Astrocyte (in vitro differentiated cells and primary cell): ENCODE data around the gene COBL. TPM values are rescaled to one million over a fixed set of nuclear protein-coding genes. Genes with fewer than 3 reads are reported as not detected.
A peak's percentile ranks its signal among the peaks of the same experiment; 100 is the strongest.

ENCODE experiments used
- DNase-seq: peaks from one replicate; pipeline ENCODE4 v3.0.0-alpha.2; 2010; ENCODE audit warnings: low read depth
- FAIRE-seq: peaks from 2 replicates; lab custom pipeline; 2011; peaks lifted over from hg19 to GRCh38; lab: Jason Lieb, UNC
- H2AFZ ChIP-seq: 2 replicates; pipeline ENCODE4 v1.6.0; 2012; ENCODE audit warnings: low read depth, low read length, inconsistent platforms
- H3K27ac ChIP-seq: 2 replicates; pipeline ENCODE4 v1.5.1; 2011; ENCODE audit warnings: low read depth, low read length, inconsistent platforms
- H3K27me3 ChIP-seq: 2 replicates; pipeline ENCODE4 v1.6.0; 2011; ENCODE audit warnings: low read length, inconsistent platforms; ENCODE audit not compliant: insufficient read depth
- H3K36me3 ChIP-seq: 2 replicates; pipeline ENCODE4 v1.5.1; 2011; ENCODE audit warnings: low read length, inconsistent platforms; ENCODE audit not compliant: insufficient read depth
- H3K4me1 ChIP-seq: 2 replicates; pipeline ENCODE4 v1.5.1; 2011; ENCODE audit warnings: low read length, inconsistent platforms; ENCODE audit not compliant: insufficient read depth
- H3K4me2 ChIP-seq: 2 replicates; pipeline ENCODE4 v1.6.0; 2012; ENCODE audit warnings: low read length, inconsistent platforms
- H3K4me3 ChIP-seq: 2 replicates; pipeline ENCODE4 v1.5.1; 2011; ENCODE audit warnings: low read depth, mild to moderate bottlenecking, low read length, inconsistent platforms; ENCODE audit not compliant: insufficient read depth
- H3K79me2 ChIP-seq: 2 replicates; pipeline ENCODE4 v1.6.0; 2012; ENCODE audit warnings: mild to moderate bottlenecking, low read length, inconsistent platforms; ENCODE audit not compliant: insufficient read depth
- H3K9ac ChIP-seq: 2 replicates; pipeline ENCODE4 v1.6.0; 2012; ENCODE audit warnings: mild to moderate bottlenecking, low read length, inconsistent platforms
- H3K9me3 ChIP-seq: 2 replicates; pipeline ENCODE4 v1.5.1; 2012; ENCODE audit warnings: low read depth, mild to moderate bottlenecking, low read length, inconsistent platforms; ENCODE audit not compliant: insufficient read depth
- H4K20me1 ChIP-seq: 2 replicates; pipeline ENCODE4 v1.6.0; 2012; ENCODE audit warnings: low read length, inconsistent platforms; ENCODE audit not compliant: insufficient read depth
- H3K27ac Mint-ChIP-seq: one replicate; pipeline ENCODE4 v1.8.0; 2021; ENCODE audit warnings: mild to moderate bottlenecking, mixed read lengths; ENCODE audit not compliant: unreplicated experiment
- H3K27me3 Mint-ChIP-seq: one replicate; pipeline ENCODE4 v1.8.0; 2021; ENCODE audit warnings: low read depth, mixed read lengths; ENCODE audit not compliant: unreplicated experiment
- H3K36me3 Mint-ChIP-seq: one replicate; pipeline ENCODE4 v1.8.0; 2021; ENCODE audit warnings: low read depth, mixed read lengths; ENCODE audit not compliant: unreplicated experiment
- H3K4me1 Mint-ChIP-seq: one replicate; pipeline ENCODE4 v1.8.0; 2021; ENCODE audit warnings: low read depth, mixed read lengths; ENCODE audit not compliant: unreplicated experiment
- H3K4me3 Mint-ChIP-seq: one replicate; pipeline ENCODE4 v1.8.0; 2021; ENCODE audit warnings: mild to moderate bottlenecking, moderate library complexity, mixed read lengths; ENCODE audit not compliant: unreplicated experiment
- H3K9me3 Mint-ChIP-seq: one replicate; pipeline ENCODE4 v1.8.0; 2021; ENCODE audit warnings: mild to moderate bottlenecking, mixed read lengths; ENCODE audit not compliant: unreplicated experiment
- CTCF ChIP-seq: IDR thresholded peaks from 2 replicates; pipeline ENCODE4 v1.5.1; 2011; ENCODE audit warnings: low read depth, mild to moderate bottlenecking, inconsistent platforms, low read length, moderate library complexity; ENCODE audit not compliant: insufficient read depth
- EZH2 ChIP-seq: IDR thresholded peaks from 2 replicates; pipeline ENCODE4 v1.6.1; 2012; ENCODE audit warnings: mild to moderate bottlenecking, low read length, inconsistent platforms; ENCODE audit not compliant: insufficient read depth
- total RNA-seq: library from RNA; stranded (reverse); gene quantifications from 2 replicates; pipeline ENCODE4 v1.2.1, GENCODE V29; 2021

Gene COBL
- total RNA-seq, 1 donor from 2014 or later, result 6.4 TPM

GRCh38 chr7:51067757-51068156 is 248.9 kb downstream of the COBL start:
- Mint-ChIP-seq H3K4me1 (peaks cover 7% of the 10 kb centered on the region), H3K27ac (no peak overlapping the region), H3K9me3 (peaks cover 6% of the 10 kb centered on the region), H3K36me3 (no peaks in the 10 kb centered on the region), H3K4me3 (no peak overlapping the region), H3K27me3 (peaks cover 4% of the 10 kb centered on the region)
- FAIRE-seq (no peak), DNase-seq (peak; percentile 52)
- H3K4me3 ChIP-seq, result no peak overlapping the region
- no peak for TF ChIP-seq EZH2
- peak; percentile 88 for TF ChIP-seq CTCF
- H4K20me1 ChIP-seq, result no peaks in the 10 kb centered on the region
- H2AFZ ChIP-seq, result peak overlapping the region; percentile 54
- no peaks in the 10 kb centered on the region for H3K79me2 ChIP-seq
- H3K4me1 ChIP-seq, result peaks cover 4% of the 10 kb centered on the region
- no peaks in the 10 kb centered on the region for H3K36me3 ChIP-seq
- H3K9me3 ChIP-seq, result peaks cover 3% of the 10 kb centered on the region
- H3K9ac ChIP-seq, result no peak overlapping the region
- no peaks in the 10 kb centered on the region for H3K27me3 ChIP-seq
- peak overlapping the region; percentile 46 for H3K4me2 ChIP-seq
- no peak overlapping the region for H3K27ac ChIP-seq

- Mint-ChIP-seq H3K4me3 (no peak overlapping the region), H3K27ac (no peak overlapping the region), H3K36me3 (no peaks in the 10 kb centered on the region), H3K9me3 (peaks cover 6% of the 10 kb centered on the region), H3K27me3 (peaks cover 4% of the 10 kb centered on the region), H3K4me1 (peaks cover 5% of the 10 kb centered on the region)
- TF ChIP-seq EZH2, result no peak
- TF ChIP-seq CTCF, result no peak
- Histone ChIP-seq H3K36me3 (no peaks in the 10 kb centered on the region), H3K4me2 (no peak overlapping the region), H2AFZ (no peak overlapping the region), H3K4me3 (no peak overlapping the region), H3K9me3 (peaks cover 3% of the 10 kb centered on the region), H3K27ac (no peak overlapping the region), H3K9ac (no peak overlapping the region), H4K20me1 (no peaks in the 10 kb centered on the region), H3K4me1 (peaks cover 4% of the 10 kb centered on the region), H3K79me2 (no peaks in the 10 kb centered on the region), H3K27me3 (no peaks in the 10 kb centered on the region)
- no peak for FAIRE-seq
- no peak for DNase-seq
Observed at GRCh38 chr7:51067258-51067657, 249.4 kb downstream of the COBL start.

GRCh38 chr7:51066405-51066882 is 250.2 kb downstream of the COBL start:
- peaks cover 4% of the 10 kb centered on the region for H3K4me1 ChIP-seq
- no peaks in the 10 kb centered on the region for H3K79me2 ChIP-seq
- H3K4me3 Mint-ChIP-seq, result no peak overlapping the region
- H3K4me1 Mint-ChIP-seq, result peaks cover 4% of the 10 kb centered on the region
- TF ChIP-seq CTCF (no peak), EZH2 (no peak)
- H2AFZ ChIP-seq, result no peak overlapping the region
- DNase-seq (no peak), FAIRE-seq (no peak)
- H3K36me3 ChIP-seq, result no peaks in the 10 kb centered on the region
- peaks cover 4% of the 10 kb centered on the region for H3K27me3 Mint-ChIP-seq
- no peaks in the 10 kb centered on the region for H4K20me1 ChIP-seq
- H3K27ac ChIP-seq, result no peak overlapping the region
- no peak overlapping the region for H3K4me2 ChIP-seq
- peaks cover 6% of the 10 kb centered on the region for H3K9me3 Mint-ChIP-seq
- H3K27me3 ChIP-seq, result no peaks in the 10 kb centered on the region
- peaks cover 3% of the 10 kb centered on the region for H3K9me3 ChIP-seq
- no peaks in the 10 kb centered on the region for H3K36me3 Mint-ChIP-seq
- H3K9ac ChIP-seq, result no peak overlapping the region
- no peak overlapping the region for H3K27ac Mint-ChIP-seq
- H3K4me3 ChIP-seq, result no peak overlapping the region
